HG03175 (cell line): ENCODE data around the gene SLC6A13.
"Not testable (repeated sequence)": the region's sequence is repeated elsewhere in the genome, so short reads cannot be mapped to it uniquely, and the experiment has no call there.

Source experiments
- ATAC-seq: cut with Tn5 transposase; IDR thresholded peaks from one replicate; pipeline ENCODE4 v1.9.1; 2021; ENCODE audit warnings: mild to moderate bottlenecking, moderate library complexity; ENCODE audit not compliant: unreplicated experiment

Gene SLC6A13

DNA sequence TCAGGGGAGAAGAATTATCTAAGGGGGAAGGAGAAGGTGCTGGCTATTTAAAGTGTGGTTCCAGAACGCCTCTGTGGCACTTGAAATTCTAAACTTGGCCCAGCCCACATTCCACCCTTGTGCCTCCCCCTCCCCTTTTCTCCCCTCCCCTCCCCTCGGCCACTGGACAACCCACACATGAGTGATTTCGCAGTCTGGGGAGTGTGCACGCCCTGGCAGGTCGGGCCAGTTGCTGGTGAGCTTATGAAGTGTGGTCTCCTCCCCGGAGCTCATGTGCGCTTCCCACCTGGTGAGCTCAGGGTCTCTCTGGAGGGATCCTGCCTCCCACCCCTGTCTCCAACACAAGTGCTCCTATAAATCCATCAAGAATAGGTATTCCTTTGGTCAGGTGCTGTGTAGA, at the start of gene SLC6A13:
SLC6A13 (minus strand) TSS at position 20 of the 400 bp plus-strand sequence. CDS start 2,784 bp downstream, outside the sequence.
- ATAC-seq: no peak

- no peak for ATAC-seq
Measured at GRCh38 chr12:308511-308910, 45.9 kb upstream of the SLC6A13 start.

GRCh38 chr12:307406-307805, 44.8 kb upstream of the SLC6A13 start:
- ATAC-seq: no peak

- no peak for ATAC-seq
Measured at GRCh38 chr12:304805-305204, 42.2 kb upstream of the SLC6A13 start.

- ATAC-seq: not testable (repeated sequence)
Measured at GRCh38 chr12:302766-303165, 40.1 kb upstream of the SLC6A13 start.

- not testable (repeated sequence) for ATAC-seq
Measured at GRCh38 chr12:300166-300565, 37.5 kb upstream of the SLC6A13 start.

GRCh38 chr12:299511-299910, 36.9 kb upstream of the SLC6A13 start:
- ATAC-seq: not testable (repeated sequence)

DNA sequence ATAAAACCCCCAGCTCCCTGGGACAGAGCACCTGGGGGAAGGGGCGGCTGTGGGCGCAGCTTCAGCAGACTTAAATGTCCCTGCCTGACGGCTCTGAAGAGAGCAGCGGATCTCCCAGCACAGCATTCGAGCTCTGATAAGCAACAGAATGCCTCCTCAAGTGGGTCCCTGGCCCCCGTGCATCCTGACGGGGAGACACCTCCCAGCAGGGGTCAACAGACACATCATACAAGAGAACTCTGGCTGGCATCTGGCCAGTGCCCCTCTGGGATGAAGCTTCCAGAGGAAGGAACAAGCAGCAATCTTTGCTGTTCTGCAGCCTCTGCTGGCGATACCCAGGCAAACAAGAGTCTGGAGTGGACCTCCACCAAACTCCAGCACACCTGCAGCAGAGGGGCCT, 35.4 kb upstream of the SLC6A13 start:
- ATAC-seq: not testable (repeated sequence)

GRCh38 chr12:295132-295531, 32.5 kb upstream of the SLC6A13 start:
- no peak for ATAC-seq

- ATAC-seq: no peak
Measured at GRCh38 chr12:293199-293598, 30.6 kb upstream of the SLC6A13 start.

GRCh38 chr12:292186-292585, 29.6 kb upstream of the SLC6A13 start:
- no peak for ATAC-seq

DNA sequence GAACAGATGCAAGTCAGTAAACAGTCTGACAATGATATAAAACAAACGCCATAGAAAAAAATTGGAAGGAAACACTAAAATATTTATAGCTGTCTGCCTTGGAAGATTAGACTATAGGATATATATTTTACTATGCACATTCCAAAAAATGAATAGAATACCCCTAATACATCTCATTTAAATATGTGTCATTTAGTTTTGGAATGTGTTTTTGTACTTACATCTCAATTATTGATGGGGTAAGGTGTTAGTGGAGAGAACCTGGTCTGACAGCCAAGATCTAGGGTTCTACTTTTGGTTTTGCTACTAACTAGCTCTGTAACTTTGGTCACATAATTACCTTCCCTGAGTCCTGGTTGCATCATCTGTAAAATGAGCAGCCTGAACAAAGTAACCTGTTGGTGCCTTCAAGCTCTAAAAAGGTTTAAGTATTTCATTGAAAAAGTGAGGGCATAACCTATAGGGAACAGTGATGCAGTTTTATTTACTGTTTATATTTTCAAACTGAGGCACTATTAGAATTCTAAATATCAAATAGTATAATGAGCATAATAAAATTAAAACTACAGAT, 28.6 kb upstream of the SLC6A13 start:
- ATAC-seq: no peak

- ATAC-seq: no peak
Measured at GRCh38 chr12:288687-289086, 26.1 kb upstream of the SLC6A13 start.

- ATAC-seq: no peak
Measured at GRCh38 chr12:286531-287300, 24.1 kb upstream of the SLC6A13 start.

DNA sequence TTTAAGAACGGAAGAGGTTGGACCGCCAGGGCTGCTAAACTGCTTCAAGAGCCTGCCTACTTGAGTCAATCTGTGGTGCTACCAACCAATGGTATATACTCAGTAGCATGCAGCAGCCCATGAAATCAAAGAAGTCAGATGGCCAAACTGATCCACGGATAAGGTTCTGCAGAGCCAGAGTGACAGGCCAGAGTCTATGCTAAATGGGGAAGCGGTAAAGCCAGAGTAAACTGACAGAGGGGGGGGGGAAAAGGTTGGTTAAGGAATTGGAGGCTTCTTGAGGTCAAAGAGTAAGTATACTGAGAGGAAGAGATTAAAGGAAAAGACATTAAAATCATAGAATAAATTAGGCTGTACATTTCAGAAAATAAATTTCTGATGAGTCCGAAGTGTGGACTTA, 15.4 kb upstream of the SLC6A13 start:
- no peak for ATAC-seq

- no peak for ATAC-seq
Measured at GRCh38 chr12:275812-276211, 13.2 kb upstream of the SLC6A13 start.

- ATAC-seq: no peak
Measured at GRCh38 chr12:273382-273781, 10.7 kb upstream of the SLC6A13 start.

DNA sequence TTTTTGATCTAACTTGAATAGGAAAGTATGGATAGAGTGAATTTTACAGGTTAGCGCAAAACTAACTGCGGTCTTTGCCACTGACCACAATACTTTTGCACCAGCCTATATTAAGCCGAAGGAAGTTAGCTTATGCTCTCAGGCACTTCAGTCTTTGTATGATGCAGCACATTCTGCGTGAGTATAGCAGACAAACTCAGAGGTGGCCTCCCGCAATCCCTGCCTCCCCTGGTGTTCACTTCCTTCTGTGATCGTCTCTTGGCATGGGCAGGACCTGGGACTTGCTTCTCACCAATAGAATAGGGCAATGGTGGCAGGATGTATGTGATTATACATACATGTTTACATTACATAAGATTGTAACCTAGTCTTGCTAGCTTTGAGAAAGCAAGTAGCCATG, 10.3 kb upstream of the SLC6A13 start:
- ATAC-seq: no peak

DNA sequence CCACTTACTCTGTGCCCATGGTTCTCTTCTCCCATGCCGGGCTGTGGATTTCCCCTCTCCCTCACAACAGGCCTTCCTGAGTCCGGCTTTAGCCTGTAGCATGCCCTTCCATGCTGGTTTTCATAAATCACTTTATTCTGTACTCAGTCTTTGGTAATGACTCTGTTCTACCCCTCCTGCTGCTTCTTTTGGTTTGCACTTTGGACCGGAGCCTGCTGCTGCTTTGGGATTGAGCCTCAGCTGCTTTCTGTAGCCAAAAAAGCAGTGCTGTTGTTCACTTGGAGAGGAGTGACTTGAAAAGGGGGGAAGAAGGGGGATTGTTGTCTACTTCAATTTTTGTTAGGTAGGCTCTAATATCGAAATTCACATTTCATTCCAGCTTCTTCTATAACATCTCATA, 8.5 kb upstream of the SLC6A13 start:
- ATAC-seq: no peak

GRCh38 chr12:269191-269590, 6.6 kb upstream of the SLC6A13 start:
- ATAC-seq: no peak

DNA sequence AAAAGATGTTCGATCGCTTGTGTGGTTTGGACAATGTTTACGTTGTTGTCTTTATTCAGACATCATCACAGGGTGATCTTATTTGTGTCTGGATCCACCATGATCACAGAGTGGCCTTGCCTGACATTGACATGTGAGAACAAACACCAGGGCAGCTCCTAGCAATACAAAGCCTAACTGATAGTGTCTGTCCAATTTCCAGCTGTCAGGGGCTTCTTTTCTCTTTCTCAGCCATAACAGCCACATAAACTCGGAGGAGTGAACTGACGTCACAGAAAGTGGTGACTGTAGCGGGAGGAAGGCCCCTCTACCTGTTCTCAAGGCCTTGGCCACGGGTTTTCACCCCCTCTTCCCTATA, 5.8 kb upstream of the SLC6A13 start:
- no peak for ATAC-seq

DNA sequence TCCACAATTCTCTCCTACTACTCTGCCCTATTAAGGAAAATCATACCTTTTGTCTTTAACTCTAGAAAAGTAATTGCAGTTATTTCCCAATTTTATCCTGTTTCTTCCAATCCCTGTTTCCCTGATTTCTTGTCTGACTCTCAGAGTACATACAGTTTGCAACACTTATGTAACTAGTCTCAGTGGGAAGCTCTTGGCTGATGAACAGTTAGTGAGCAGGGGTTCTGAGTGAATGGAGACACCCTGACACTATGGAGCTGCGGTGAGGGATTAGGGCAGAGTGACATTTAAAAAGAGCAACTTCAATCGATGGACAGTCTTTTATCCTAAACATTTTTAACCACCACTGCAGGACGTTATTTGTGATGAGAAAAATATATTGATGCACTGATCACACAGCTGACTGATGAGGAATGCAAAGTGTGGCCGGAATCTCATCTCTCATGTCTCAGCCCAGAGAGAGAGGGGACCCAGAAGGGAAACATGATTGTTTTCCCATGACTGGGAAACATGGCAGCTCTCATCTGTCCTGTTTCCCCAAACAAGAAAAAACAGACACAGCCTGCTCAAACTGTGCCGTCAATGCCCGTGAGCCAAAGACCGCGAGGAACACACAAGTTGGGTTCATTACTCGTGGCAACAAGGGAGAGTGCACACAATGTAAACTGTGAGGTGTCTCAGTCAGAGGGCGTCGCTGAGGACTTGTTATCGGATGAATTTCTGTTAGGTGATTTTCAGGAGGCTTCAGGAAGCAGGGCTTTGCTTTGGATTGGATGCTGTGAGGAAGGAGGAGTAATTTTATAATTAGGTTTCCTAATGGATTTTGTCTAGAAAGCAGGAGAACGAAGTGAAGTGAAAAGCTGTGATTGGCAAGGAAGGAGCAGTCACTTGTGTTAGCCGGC, 5.2 kb upstream of the SLC6A13 start:
- ATAC-seq: no peak
